H1 (cell line): ENCODE results near the gene CACNA1B. TPM values are rescaled to one million over a fixed set of nuclear protein-coding genes. Genes with fewer than 3 reads are reported as not detected.

Experiments
- CHD2 ChIP-seq: IDR thresholded peaks from 2 replicates; pipeline ENCODE4 v1.6.1; 2012; ENCODE audit warnings: low read length, improper control_type of control experiment
- CHD7 ChIP-seq: fragments of 300-600 bp; sonication (generic); IDR thresholded peaks from 2 replicates; pipeline ENCODE4 v1.7.1; 2012; ENCODE audit warnings: low read length, moderate library complexity, mild to moderate bottlenecking, inconsistent platforms; ENCODE audit not compliant: insufficient replicate concordance
- KDM1A ChIP-seq: fragments of 200-600, 300-600 bp; sonication (generic); IDR thresholded peaks from 2 replicates; pipeline ENCODE4 v1.7.1; 2016; ENCODE audit warnings: mild to moderate bottlenecking, low read length, borderline replicate concordance
- KDM4A ChIP-seq: IDR thresholded peaks from one replicate; pipeline ENCODE4 v1.7.1; 2012; ENCODE audit warnings: low read depth, mild to moderate bottlenecking, moderate library complexity, low read length, inconsistent platforms; ENCODE audit not compliant: severe bottlenecking
- RBBP5 ChIP-seq: IDR thresholded peaks from 2 replicates; pipeline ENCODE4 v1.7.1; 2012; ENCODE audit warnings: low read depth, mild to moderate bottlenecking, inconsistent platforms, low read length, moderate library complexity, borderline replicate concordance
- RXRA ChIP-seq: IDR thresholded peaks from 2 replicates; pipeline ENCODE4 v1.6.1; 2011; ENCODE audit warnings: low read depth, mild to moderate bottlenecking, low read length, moderate library complexity; ENCODE audit not compliant: insufficient read depth
- SIX5 ChIP-seq: IDR thresholded peaks from 2 replicates; pipeline ENCODE4 v1.6.1; 2011; ENCODE audit warnings: mild to moderate bottlenecking, low read depth, low read length
- SP1 ChIP-seq: IDR thresholded peaks from 2 replicates; pipeline ENCODE4 v1.6.1; 2011; ENCODE audit warnings: low read depth, low read length
- SP4 ChIP-seq: IDR thresholded peaks from 2 replicates; pipeline ENCODE4 v1.6.1; 2012; ENCODE audit warnings: low read length, inconsistent platforms
- TBP ChIP-seq: IDR thresholded peaks from 2 replicates; pipeline ENCODE4 v1.6.1; 2011; ENCODE audit warnings: low read depth, low read length, improper control_type of control experiment
- TEAD4 ChIP-seq: IDR thresholded peaks from 2 replicates; pipeline ENCODE4 v1.6.1; 2012; ENCODE audit warnings: low read depth, low read length, inconsistent platforms, mixed read lengths
- polyA plus RNA-seq, 7 experiments: library from polyadenylated mRNA; depleted of rRNA in 3 of 7; stranded (reverse) in 5 of 7; unstranded in 2 of 7; fragments of >200 nt in 5 of 7; fragments of 200-250 nt in 2 of 7; gene quantifications; 1 replicate in 5 of 7; 2 replicates in 1 of 7; 4 replicates in 1 of 7; pipeline versions ENCODE4 v1.2.1 to v1.2.3, GENCODE V29; 2011 to 2013; ENCODE audit warnings: missing spikeins in 2 of 7, mixed read lengths in 2 of 7
- total RNA-seq: library from RNA; stranded (reverse); fragmentation: NEBNext Ultra II Directional; extraction: Animal tissue kit (Norgen Biotek cat#: 25700); gene quantifications from 2 replicates; pipeline ENCODE4 v1.2.1, GENCODE V29; 2021

Gene CACNA1B
- total and polyA plus RNA-seq, 2 of the 8 experiments (the other 6 are each of a cell fraction or from before 2014, with no cell fraction given): 1.5 to 5.7 TPM

- no peak for TF ChIP-seq CHD7
- no peak for TF ChIP-seq SP1
- no peak for TF ChIP-seq TBP
- no peak for TF ChIP-seq RBBP5
- no peak for TF ChIP-seq KDM4A
- TF ChIP-seq KDM1A: no peak
- TF ChIP-seq SP4: no peak
- no peak for TF ChIP-seq TEAD4
- no peak for TF ChIP-seq CHD2
- TF ChIP-seq RXRA: no peak
- TF ChIP-seq SIX5: no peak
Measured at GRCh38 chr9:137899551-137900360, 22.2 kb downstream of the CACNA1B start (continued).
